Measurements from ENCODE around the gene LSP1. TPM values are rescaled to one million over a fixed set of nuclear protein-coding genes. Genes with fewer than 3 reads are reported as not detected.

The LSP1 gene
- polyA plus RNA-seq, 4 donors = 4.5 to 45.1 (median 22.3) TPM

DNA sequence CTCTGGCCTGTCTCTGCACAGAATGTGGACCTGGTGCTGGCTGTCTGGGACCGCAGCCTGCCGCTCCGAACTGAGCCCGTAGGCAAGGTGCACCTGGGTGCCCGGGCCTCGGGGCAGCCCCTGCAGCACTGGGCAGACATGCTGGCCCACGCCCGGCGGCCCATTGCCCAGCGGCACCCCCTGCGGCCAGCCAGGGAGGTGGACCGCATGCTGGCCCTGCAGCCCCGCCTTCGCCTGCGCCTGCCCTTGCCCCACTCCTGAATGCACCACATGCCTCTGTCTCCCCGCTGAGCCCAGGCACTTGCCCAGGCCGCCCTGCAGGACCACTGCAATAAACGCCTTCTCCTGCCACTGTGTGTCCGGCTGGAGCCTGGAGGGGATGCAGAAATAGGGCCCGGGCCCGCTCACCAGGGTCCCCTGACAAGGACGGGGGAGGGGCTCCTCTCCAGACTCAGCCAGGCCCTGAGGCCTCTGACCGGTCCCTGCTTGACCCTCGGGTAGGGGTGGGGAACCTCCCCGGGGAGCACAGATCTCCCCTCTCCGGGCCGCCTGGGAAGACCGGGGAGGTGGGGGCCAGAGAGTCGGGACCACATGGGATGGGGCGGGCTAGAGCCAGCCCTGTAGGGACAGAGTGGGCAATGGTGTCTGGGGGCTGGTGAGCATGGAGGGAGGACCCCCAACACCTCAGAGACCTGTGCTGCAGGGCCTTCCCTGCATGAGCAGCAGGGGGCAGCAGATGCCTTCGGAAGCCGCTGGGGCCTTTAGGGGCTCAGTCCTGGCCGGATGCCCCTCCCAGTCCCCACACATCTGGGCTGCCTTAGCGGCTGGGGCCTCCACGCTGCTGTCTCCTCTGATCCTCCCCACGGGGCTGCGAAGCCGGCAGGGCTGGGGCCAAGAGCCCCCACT lies 15.5 kb upstream of the LSP1 start:
- 47 to 55% (median 53%) methylated on average over 32 to 38 of the region's 38 CpGs for WGBS, 3 donors
- DNase-seq (peak; percentile 35 to 77), FAIRE-seq (no peak)
- H3K9me3 ChIP-seq (ENCODE audit: control insufficient read depth in 2 of 2, insufficient read depth in 1 of 2, low read depth in 1 of 2, low read length in 1 of 2) = no peaks in the 10 kb centered on the region
- H3K27me3 ChIP-seq (ENCODE audit: control insufficient read depth in 3 of 3, insufficient read depth in 3 of 3, low read length in 3 of 3) = no peaks in the 10 kb centered on the region
- no peak overlapping the region for H3K27ac ChIP-seq (ENCODE audit: low read depth in 1 of 3, low read length in 2 of 3)
- peaks cover 0 to 35% (median 8%) of the 10 kb centered on the region in 3 donors for H3K4me1 ChIP-seq (ENCODE audit: control insufficient read depth in 3 of 3, insufficient read depth in 2 of 3, low read depth in 1 of 3, low read length in 2 of 3)
- no peak overlapping the region for H3K4me3 ChIP-seq (ENCODE audit: low read depth in 1 of 3, low read length in 3 of 3)
- no peaks in the 10 kb centered on the region for H3K36me3 ChIP-seq (ENCODE audit: control insufficient read depth in 3 of 3, insufficient read depth in 2 of 3, low read depth in 1 of 3, low read length in 3 of 3)

DNA sequence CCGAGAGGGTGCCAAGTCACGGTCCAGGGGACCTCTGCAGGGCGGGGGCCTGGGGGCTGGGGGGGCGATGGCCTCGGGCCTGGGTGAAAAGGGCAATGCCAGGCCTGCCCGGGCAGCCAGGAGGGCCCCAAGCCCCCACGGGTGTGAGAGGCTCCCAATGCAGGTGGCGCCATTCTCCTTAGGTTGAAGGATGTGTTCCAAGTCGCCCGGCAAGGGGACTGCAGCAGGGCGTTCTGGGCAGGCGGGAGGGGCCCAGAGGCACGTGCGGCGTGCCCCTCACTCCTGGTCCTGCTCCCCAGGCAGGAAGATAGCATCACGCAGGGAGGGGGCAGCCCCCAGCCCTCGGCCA lies 14.8 kb upstream of the LSP1 start:
- no peak overlapping the region for H3K27ac ChIP-seq (ENCODE audit: low read depth in 1 of 3, low read length in 2 of 3)
- peaks cover 0 to 29% (median 8%) of the 10 kb centered on the region in 3 donors for H3K4me1 ChIP-seq (ENCODE audit: control insufficient read depth in 3 of 3, insufficient read depth in 2 of 3, low read depth in 1 of 3, low read length in 2 of 3)
- DNase-seq = no peak
- WGBS, 3 donors = 44 to 58% (median 54%) methylated on average over 12 to 17 of the region's 17 CpGs
- no peak overlapping the region for H3K4me3 ChIP-seq (ENCODE audit: low read depth in 1 of 3, low read length in 3 of 3)
- H3K27me3 ChIP-seq (ENCODE audit: control insufficient read depth in 3 of 3, insufficient read depth in 3 of 3, low read length in 3 of 3) = no peaks in the 10 kb centered on the region
- no peaks in the 10 kb centered on the region for H3K36me3 ChIP-seq (ENCODE audit: control insufficient read depth in 3 of 3, insufficient read depth in 2 of 3, low read depth in 1 of 3, low read length in 3 of 3)
- no peak for FAIRE-seq
- no peaks in the 10 kb centered on the region for H3K9me3 ChIP-seq (ENCODE audit: control insufficient read depth in 2 of 2, insufficient read depth in 1 of 2, low read depth in 1 of 2, low read length in 1 of 2)

- Histone ChIP-seq H3K4me1 (ENCODE audit: control insufficient read depth in 3 of 3, insufficient read depth in 2 of 3, low read depth in 1 of 3, low read length in 2 of 3) (peaks cover 0 to 24% (median 8%) of the 10 kb centered on the region in 3 donors), H3K4me3 (ENCODE audit: low read depth in 1 of 3, low read length in 3 of 3) (no peak within 1 kb of the TSS), H3K27me3 (ENCODE audit: control insufficient read depth in 3 of 3, insufficient read depth in 3 of 3, low read length in 3 of 3) (no peaks in the 10 kb centered on the region), H3K36me3 (ENCODE audit: control insufficient read depth in 3 of 3, insufficient read depth in 2 of 3, low read depth in 1 of 3, low read length in 3 of 3) (no peaks in the 10 kb centered on the region), H3K9me3 (ENCODE audit: control insufficient read depth in 2 of 2, insufficient read depth in 1 of 2, low read depth in 1 of 2, low read length in 1 of 2) (no peaks in the 10 kb centered on the region), H3K27ac (ENCODE audit: low read depth in 1 of 3, low read length in 2 of 3) (peak within 1 kb of the TSS in 1 of 3 donors; percentile 38)
- FAIRE-seq (no peak), DNase-seq (no peak)
- WGBS, 3 donors = 76 to 88% (median 87%) methylated on average over 27 to 32 of the region's 32 CpGs
These were observed 14.3 kb upstream of the LSP1 start, which contains the start of gene TNNI2 for GRCh38 chr11:1838426-1839144. Gene TNNI2 (plus strand): TSS chr11:1838981. CDS start chr11:1839697, 716 bp downstream.

DNA sequence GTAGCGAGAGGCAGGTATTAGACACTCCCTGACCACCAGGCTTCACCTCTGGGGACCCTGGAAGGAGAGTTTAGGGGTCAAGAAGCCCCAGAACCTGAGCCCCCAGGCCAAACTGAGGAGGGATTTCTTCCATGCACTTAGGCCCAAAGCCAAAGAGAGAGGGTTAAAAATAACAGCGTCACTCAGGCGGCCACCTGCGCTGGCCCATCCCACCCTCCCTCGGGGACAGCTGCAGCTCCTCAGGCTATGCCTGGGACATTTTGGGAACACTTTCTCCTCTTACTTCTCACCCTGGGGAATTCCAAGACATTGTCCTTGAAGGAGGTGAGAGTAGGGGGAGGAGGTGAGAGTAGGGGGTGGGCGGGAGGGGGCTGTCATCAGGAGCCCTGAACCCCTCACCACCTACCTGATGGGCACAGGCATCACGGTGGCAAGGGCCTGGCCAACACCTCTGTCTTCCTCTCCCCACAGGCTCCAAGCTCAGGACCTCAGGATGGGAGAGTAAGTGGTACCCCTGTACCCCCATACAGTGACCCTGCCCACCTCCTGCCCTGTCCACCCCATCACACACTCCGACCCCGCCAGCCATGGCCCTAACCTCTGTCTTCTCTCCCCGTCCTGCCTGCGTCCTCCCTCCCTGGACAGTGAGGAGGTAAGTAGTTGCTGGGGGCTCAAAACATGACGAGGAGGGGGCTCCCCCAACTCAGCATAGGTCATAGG lies 13.5 kb upstream of the LSP1 start:
- H3K27me3 ChIP-seq (ENCODE audit: control insufficient read depth in 3 of 3, insufficient read depth in 3 of 3, low read length in 3 of 3) = no peaks in the 10 kb centered on the region
- no peaks in the 10 kb centered on the region for H3K9me3 ChIP-seq (ENCODE audit: control insufficient read depth in 2 of 2, insufficient read depth in 1 of 2, low read depth in 1 of 2, low read length in 1 of 2)
- 60 to 76% (median 74%) methylated on average over 12 of the region's 12 CpGs for WGBS, 3 donors
- no peak for FAIRE-seq
- H3K4me3 ChIP-seq (ENCODE audit: low read depth in 1 of 3, low read length in 3 of 3) = no peak overlapping the region
- no peaks in the 10 kb centered on the region for H3K36me3 ChIP-seq (ENCODE audit: control insufficient read depth in 3 of 3, insufficient read depth in 2 of 3, low read depth in 1 of 3, low read length in 3 of 3)
- DNase-seq = no peak
- H3K4me1 ChIP-seq (ENCODE audit: control insufficient read depth in 3 of 3, insufficient read depth in 2 of 3, low read depth in 1 of 3, low read length in 2 of 3) = peaks cover 0 to 22% (median 12%) of the 10 kb centered on the region in 3 donors
- peak overlapping the region in 1 of 3 donors; percentile 38 for H3K27ac ChIP-seq (ENCODE audit: low read depth in 1 of 3, low read length in 2 of 3)

DNA sequence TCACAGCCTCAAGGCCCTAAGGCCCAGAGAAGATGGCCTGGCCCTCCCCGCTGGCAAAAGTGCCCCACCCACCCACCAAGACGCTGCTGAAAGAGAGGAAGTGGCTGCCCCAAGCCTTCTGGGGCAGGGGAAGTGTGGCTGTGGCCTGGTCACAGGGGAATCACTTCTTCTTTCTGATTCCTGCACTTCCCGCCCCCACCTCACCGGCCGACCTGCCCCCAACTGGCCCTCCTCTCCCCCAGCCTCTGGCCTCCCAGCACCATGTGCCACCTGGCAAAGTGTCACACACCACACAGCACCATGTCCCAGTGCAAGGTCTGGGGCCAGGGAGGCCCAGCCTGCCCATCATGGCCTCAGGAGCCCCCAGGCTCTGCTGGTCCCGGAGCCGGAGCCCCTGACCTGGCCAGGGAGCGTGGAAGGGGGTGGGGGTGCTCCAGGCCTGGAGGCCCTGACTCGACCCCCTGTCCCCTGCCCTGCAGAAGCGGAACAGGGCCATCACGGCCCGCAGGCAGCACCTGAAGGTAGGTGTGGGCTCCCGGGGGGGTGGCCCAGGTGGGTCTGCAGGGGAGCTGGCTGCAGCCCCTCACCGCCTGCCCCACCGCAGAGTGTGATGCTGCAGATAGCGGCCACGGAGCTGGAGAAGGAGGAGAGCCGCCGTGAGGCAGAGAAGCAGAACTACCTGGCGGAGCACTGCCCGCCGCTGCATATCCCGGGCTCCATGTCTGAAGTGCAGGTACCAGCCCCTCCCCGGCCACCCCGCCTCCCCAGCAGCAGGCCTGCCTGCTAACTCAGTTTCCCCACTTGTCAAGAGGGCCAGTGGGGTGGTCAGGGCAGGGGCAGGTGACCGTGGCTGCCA lies 12.7 kb upstream of the LSP1 start:
- H3K4me3 ChIP-seq (ENCODE audit: low read depth in 1 of 3, low read length in 3 of 3) = no peak overlapping the region

DNA sequence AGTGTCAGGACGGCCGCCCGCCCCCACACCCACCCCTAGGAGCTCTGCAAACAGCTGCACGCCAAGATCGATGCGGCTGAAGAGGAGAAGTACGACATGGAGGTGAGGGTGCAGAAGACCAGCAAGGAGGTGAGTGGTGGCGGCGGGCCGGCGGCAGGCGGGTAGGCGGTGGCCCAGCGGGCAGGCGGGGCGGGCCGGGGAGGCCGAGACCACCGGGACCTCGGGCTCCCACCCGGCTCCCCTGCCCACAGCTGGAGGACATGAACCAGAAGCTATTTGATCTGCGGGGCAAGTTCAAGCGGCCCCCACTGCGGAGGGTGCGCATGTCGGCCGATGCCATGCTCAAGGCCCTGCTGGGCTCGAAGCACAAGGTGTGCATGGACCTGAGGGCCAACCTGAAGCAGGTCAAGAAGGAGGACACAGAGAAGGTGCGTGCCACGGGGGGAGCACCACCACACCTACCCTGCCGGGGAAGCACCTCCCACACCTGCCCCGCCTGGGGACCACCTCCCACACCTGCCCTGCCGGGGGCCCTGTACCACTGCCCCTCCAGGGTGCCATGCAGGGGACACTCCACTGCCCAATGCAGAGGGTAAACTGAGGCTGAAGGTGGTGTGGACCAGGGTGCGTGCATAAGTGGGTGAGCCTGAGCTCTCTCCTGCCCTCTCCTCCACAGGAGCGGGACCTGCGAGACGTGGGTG lies 12.0 kb upstream of the LSP1 start:
- no peaks in the 10 kb centered on the region for H3K9me3 ChIP-seq (ENCODE audit: control insufficient read depth in 2 of 2, insufficient read depth in 1 of 2, low read depth in 1 of 2, low read length in 1 of 2)
- no peaks in the 10 kb centered on the region for H3K27me3 ChIP-seq (ENCODE audit: control insufficient read depth in 3 of 3, insufficient read depth in 3 of 3, low read length in 3 of 3)
- H3K36me3 ChIP-seq (ENCODE audit: control insufficient read depth in 3 of 3, insufficient read depth in 2 of 3, low read depth in 1 of 3, low read length in 3 of 3) = no peaks in the 10 kb centered on the region
- H3K4me1 ChIP-seq (ENCODE audit: control insufficient read depth in 3 of 3, insufficient read depth in 2 of 3, low read depth in 1 of 3, low read length in 2 of 3) = peaks cover 0 to 16% (median 5%) of the 10 kb centered on the region in 3 donors
- H3K4me3 ChIP-seq (ENCODE audit: low read depth in 1 of 3, low read length in 3 of 3) = no peak overlapping the region
- FAIRE-seq (no peak), DNase-seq (no peak)
- WGBS, 3 donors = 81 to 91% (median 85%) methylated on average over 31 to 37 of the region's 37 CpGs
- no peak overlapping the region for H3K27ac ChIP-seq (ENCODE audit: low read depth in 1 of 3, low read length in 2 of 3)

More for the DNA sequence above, 12.7 kb upstream of the LSP1 start:
- H3K9me3 ChIP-seq (ENCODE audit: control insufficient read depth in 2 of 2, insufficient read depth in 1 of 2, low read depth in 1 of 2, low read length in 1 of 2) = no peaks in the 10 kb centered on the region
- no peaks in the 10 kb centered on the region for H3K36me3 ChIP-seq (ENCODE audit: control insufficient read depth in 3 of 3, insufficient read depth in 2 of 3, low read depth in 1 of 3, low read length in 3 of 3)
- FAIRE-seq (no peak), DNase-seq (peak in 1 of 2 donors; percentile 24)
- no peak overlapping the region for H3K27ac ChIP-seq (ENCODE audit: low read depth in 1 of 3, low read length in 2 of 3)
- H3K27me3 ChIP-seq (ENCODE audit: control insufficient read depth in 3 of 3, insufficient read depth in 3 of 3, low read length in 3 of 3) = no peaks in the 10 kb centered on the region
- 70 to 81% (median 78%) methylated on average over 20 to 26 of the region's 26 CpGs for WGBS, 3 donors
- H3K4me1 ChIP-seq (ENCODE audit: control insufficient read depth in 3 of 3, insufficient read depth in 2 of 3, low read depth in 1 of 3, low read length in 2 of 3) = peaks cover 0 to 18% (median 5%) of the 10 kb centered on the region in 3 donors

- no peaks in the 10 kb centered on the region for H3K36me3 ChIP-seq (ENCODE audit: control insufficient read depth in 3 of 3, insufficient read depth in 2 of 3, low read depth in 1 of 3, low read length in 3 of 3)
- FAIRE-seq (no peak), DNase-seq (no peak)
- no peaks in the 10 kb centered on the region for H3K9me3 ChIP-seq (ENCODE audit: control insufficient read depth in 2 of 2, insufficient read depth in 1 of 2, low read depth in 1 of 2, low read length in 1 of 2)
- H3K4me1 ChIP-seq (ENCODE audit: control insufficient read depth in 3 of 3, insufficient read depth in 2 of 3, low read depth in 1 of 3, low read length in 2 of 3) = peaks cover 0 to 16% (median 5%) of the 10 kb centered on the region in 3 donors
- 83 to 93% (median 88%) methylated on average over 16 to 19 of the region's 19 CpGs for WGBS, 3 donors
- H3K27ac ChIP-seq (ENCODE audit: low read depth in 1 of 3, low read length in 2 of 3) = no peak overlapping the region
- no peak overlapping the region for H3K4me3 ChIP-seq (ENCODE audit: low read depth in 1 of 3, low read length in 3 of 3)
- no peaks in the 10 kb centered on the region for H3K27me3 ChIP-seq (ENCODE audit: control insufficient read depth in 3 of 3, insufficient read depth in 3 of 3, low read length in 3 of 3)
These were observed 11.3 kb upstream of the LSP1 start for GRCh38 chr11:1841511-1842148.

Data from small intestine (tissue), 7 donors.